ENCODE data around the gene ANO7.

- TF ChIP-seq CTCF (IDR thresholded peaks at IDR 0.05; ENCODE audit: low read length) = no peak
- TF ChIP-seq EZH2phosphoT487 (IDR thresholded peaks at IDR 0.05; ENCODE audit: low read length) = no peak
These were observed 6.3 kb downstream of the ANO7 start for GRCh38 chr2:241194811-241195210.

All from MM.1S (cell line).